Hypothalamus (tissue), 51 donors: ENCODE measurements around the gene SPACA4.

Source experiments
- DNase-seq, 51 donors: peaks; one replicate each; lab custom pipeline; 2025; lab: John Stamatoyannopoulos, UW

SPACA4 gene

GRCh38 chr19:48633148-48634035, 26.9 kb downstream of the SPACA4 start:
- DNase-seq = no peak

GRCh38 chr19:48634036-48634342, 27.4 kb downstream of the SPACA4 start:
- no peak for DNase-seq

GRCh38 chr19:48634424-48635262, 28.1 kb downstream of the SPACA4 start:
- DNase-seq = peak; percentile 25 to 96 (median 91)

GRCh38 chr19:48635263-48635965, 28.9 kb downstream of the SPACA4 start:
- DNase-seq = peak in 43 of 51 donors; percentile 18 to 83 (median 56)

- DNase-seq = peak in 33 of 51 donors; percentile 14 to 71 (median 39)
Measured at GRCh38 chr19:48635966-48636858, 29.7 kb downstream of the SPACA4 start.

GRCh38 chr19:48636859-48637448, 30.4 kb downstream of the SPACA4 start, which contains the start of gene DBP:
Gene DBP (minus strand): TSS chr19:48637379. CDS start chr19:48636994, 385 bp downstream.
- DNase-seq = peak in 21 of 51 donors; percentile 34 to 79 (median 66)

GRCh38 chr19:48637449-48637947, 31.0 kb downstream of the SPACA4 start:
- peak; percentile 82 to 100 (median 99) for DNase-seq

- peak; percentile 47 to 95 (median 81) for DNase-seq
Measured at GRCh38 chr19:48637948-48638830, 31.6 kb downstream of the SPACA4 start.

GRCh38 chr19:48638831-48639381, 32.4 kb downstream of the SPACA4 start:
- peak in 6 of 51 donors; percentile 19 to 42 (median 31) for DNase-seq

GRCh38 chr19:48639483-48640375, 33.2 kb downstream of the SPACA4 start:
- DNase-seq = peak in 1 of 51 donors; percentile 21

GRCh38 chr19:48641850-48642249, 35.3 kb downstream of the SPACA4 start:
- no peak for DNase-seq

GRCh38 chr19:48642862-48643261, 36.3 kb downstream of the SPACA4 start:
- DNase-seq = no peak

GRCh38 chr19:48644355-48644754, 37.8 kb downstream of the SPACA4 start:
- peak in 1 of 51 donors; percentile 61 for DNase-seq

- DNase-seq = peak in 47 of 51 donors; percentile 19 to 87 (median 68)
Measured at GRCh38 chr19:48644839-48645619, 38.5 kb downstream of the SPACA4 start.

GRCh38 chr19:48645620-48646000, 39.1 kb downstream of the SPACA4 start:
- peak in 3 of 51 donors; percentile 17 to 49 (median 42) for DNase-seq
